Common myeloid progenitor, CD34-positive (primary cell): ENCODE measurements around the gene EME1.
A peak's percentile ranks its signal among the peaks of the same experiment; 100 is the strongest.

ENCODE experiments used
- CTCF ChIA-PET: fragments of 350-600 bp; sonication (Branson Sonifier 250); formaldehyde crosslinking; loops from one replicate; lab custom pipeline; 2021; ENCODE audit warnings: antibody characterized with exemption; lab: Charles Lee
- POLR2A ChIA-PET: fragments of 350-600 bp; sonication (Branson Sonifier 250); formaldehyde crosslinking; loops from one replicate; lab custom pipeline; 2021; ENCODE audit warnings: antibody characterized with exemption; lab: Charles Lee
- DNase-seq, 3 donors: peaks; one replicate each; pipeline versions ENCODE4 v3.0.0 to v3.0.0-alpha.2; 2013
- H3K27ac ChIP-seq, 2 experiments: 1 replicate in 1 of 2; 2 replicates in 1 of 2; pipeline ENCODE4 v1.7.0; 2013; ENCODE audit warnings: inconsistent platforms in 2 of 2, low read length in 2 of 2, mild to moderate bottlenecking in 2 of 2, low read depth in 1 of 2, moderate library complexity in 1 of 2; ENCODE audit not compliant: severe bottlenecking in 2 of 2, insufficient read depth in 1 of 2, poor library complexity in 1 of 2
- H3K27me3 ChIP-seq, 5 experiments: replicated peaks in 2 of 5; 1 replicate in 3 of 5; 2 replicates in 2 of 5; pipeline versions ENCODE4 v1.6.1 to v1.7.0; 2013; ENCODE audit warnings: low read length in 4 of 5, mild to moderate bottlenecking in 2 of 5, moderate library complexity in 2 of 5, inconsistent platforms in 1 of 5; ENCODE audit not compliant: insufficient read depth in 5 of 5, control insufficient read depth in 4 of 5
- H3K36me3 ChIP-seq, 4 experiments: 1 replicate in 2 of 4; 2 replicates in 2 of 4; pipeline versions ENCODE4 v1.6.1 to v1.7.0; 2013; ENCODE audit warnings: low read length in 3 of 4, control low read depth in 1 of 4, mild to moderate bottlenecking in 1 of 4; ENCODE audit not compliant: control insufficient read depth in 4 of 4, insufficient read depth in 4 of 4
- H3K4me1 ChIP-seq, 4 experiments: 1 replicate in 3 of 4; 2 replicates in 1 of 4; pipeline versions ENCODE4 v1.6.1 to v1.7.1; 2013; ENCODE audit warnings: low read length in 3 of 4, mild to moderate bottlenecking in 3 of 4, control low read depth in 1 of 4, inconsistent platforms in 1 of 4, moderate library complexity in 1 of 4; ENCODE audit not compliant: control insufficient read depth in 4 of 4, insufficient read depth in 4 of 4; ENCODE audit errors: control extremely low read depth in 1 of 4
- H3K4me3 ChIP-seq, 7 experiments: 1 replicate in 4 of 7; 2 replicates in 3 of 7; pipeline versions ENCODE4 v1.5.1 to v1.7.0; 2013; ENCODE audit warnings: mild to moderate bottlenecking in 7 of 7, low read length in 6 of 7, moderate library complexity in 6 of 7, inconsistent platforms in 2 of 7, low read depth in 2 of 7, control low read depth in 1 of 7; ENCODE audit not compliant: insufficient read depth in 4 of 7, control insufficient read depth in 1 of 7; ENCODE audit errors: extremely low read depth in 1 of 7
- H3K9me3 ChIP-seq, 5 experiments: 1 replicate in 4 of 5; 2 replicates in 1 of 5; pipeline versions ENCODE4 v1.6.1 to v1.7.1; 2013; ENCODE audit warnings: low read length in 4 of 5, mild to moderate bottlenecking in 2 of 5, inconsistent platforms in 1 of 5, low read depth in 1 of 5, moderate library complexity in 1 of 5; ENCODE audit not compliant: control insufficient read depth in 4 of 5, insufficient read depth in 2 of 5; ENCODE audit errors: control extremely low read depth in 1 of 5
- WGBS: methylation state at CpG from one replicate; pipeline ENCODE4 v1.1.5; 2013; ENCODE audit not compliant: insufficient coverage; 5-methylcytosine and 5-hydroxymethylcytosine counted together

Gene EME1

GRCh38 chr17:50339381-50339780 is 33.6 kb upstream of the EME1 start:
- no peak overlapping the region for H3K27ac ChIP-seq
- H3K4me3 ChIP-seq = no peak overlapping the region
- no peaks in the 10 kb centered on the region for H3K36me3 ChIP-seq
- H3K27me3 ChIP-seq = no peaks in the 10 kb centered on the region
- DNase-seq = no peak
- POLR2A ChIA-PET = interaction anchor here (0.7 kb wide), 1 partner anchor 25 kb away, joined by 3 read pairs; no protein-coding TSS in a partner anchor
- CTCF ChIA-PET = interaction anchor here (1.0 kb wide), 1 partner anchor 138 kb away, joined by 3 read pairs; the partner anchor contains the start of gene COL1A1
- H3K4me1 ChIP-seq = peaks cover 0 to 2% (median under 1%) of the 10 kb centered on the region in 4 experiments
- H3K9me3 ChIP-seq = peaks cover 2 to 16% (median 3%) of the 10 kb centered on the region in 5 experiments

GRCh38 chr17:50344731-50345365 is 28.2 kb upstream of the EME1 start:
- H3K27ac ChIP-seq = no peak overlapping the region
- WGBS = 71% methylated on average over 12 of the region's 13 CpGs
- no peaks in the 10 kb centered on the region for H3K27me3 ChIP-seq
- ChIA-PET POLR2A (no interaction called here), CTCF (no interaction called here)
- no peaks in the 10 kb centered on the region for H3K36me3 ChIP-seq
- H3K9me3 ChIP-seq = no peaks in the 10 kb centered on the region
- H3K4me3 ChIP-seq = peak overlapping the region in 3 of 7 experiments; percentile 43 to 89 (median 82)
- peak in 1 of 3 donors; percentile 13 for DNase-seq
- H3K4me1 ChIP-seq = peaks cover 0 to 30% (median 24%) of the 10 kb centered on the region in 4 experiments

- Histone ChIP-seq H3K36me3 (no peaks in the 10 kb centered on the region), H3K27ac (peak within 1 kb of the TSS in 1 of 2 experiments; percentile 70), H3K9me3 (no peaks in the 10 kb centered on the region), H3K4me1 (peaks cover 0 to 30% (median 24%) of the 10 kb centered on the region in 4 experiments), H3K4me3 (peak within 1 kb of the TSS; percentile 67 to 89 (median 82)), H3K27me3 (no peaks in the 10 kb centered on the region)
- ChIA-PET CTCF (interaction anchor here (0.7 to 1.8 kb wide), 2 partner anchors 9 to 16 kb away, joined by 5 to 12 read pairs; no protein-coding TSS in a partner anchor), POLR2A (interaction anchor here (0.9 kb wide), 1 partner anchor 16 kb away, joined by 3 read pairs; no protein-coding TSS in a partner anchor)
- WGBS = 8% methylated on average over 44 of the region's 87 CpGs
- DNase-seq = peak; percentile 83 to 94 (median 91)
Observed at GRCh38 chr17:50345432-50346312, 27.4 kb upstream of the EME1 start, which contains the start of gene XYLT2. TSS of gene XYLT2 (plus strand) at chr17:50346126. CDS start at chr17:50346141, 15 bp downstream.

- DNase-seq = peak in 2 of 3 donors; percentile 23 to 71
- Histone ChIP-seq H3K4me3 (peak overlapping the region; percentile 67 to 89 (median 82)), H3K9me3 (no peaks in the 10 kb centered on the region), H3K4me1 (peaks cover 0 to 30% (median 24%) of the 10 kb centered on the region in 4 experiments), H3K36me3 (peaks cover 0 to under 1% (median 0%) of the 10 kb centered on the region in 4 experiments), H3K27ac (peak overlapping the region in 1 of 2 experiments; percentile 70), H3K27me3 (no peaks in the 10 kb centered on the region)
- WGBS = 1% methylated on average over 39 of the region's 57 CpGs
- ChIA-PET CTCF (interaction anchor here (0.7 to 1.8 kb wide), 5 partner anchors 8 to 51 kb away, joined by 3 to 12 read pairs (median 4); partner anchors contain the start of gene LRRC59), POLR2A (interaction anchor here (0.9 kb wide), 1 partner anchor 15 kb away, joined by 3 read pairs; no protein-coding TSS in a partner anchor)
Observed at GRCh38 chr17:50346313-50347116, 26.5 kb upstream of the EME1 start.

- CTCF ChIA-PET = interaction anchor here (1.0 to 1.8 kb wide), 4 partner anchors 12 to 50 kb away, joined by 3 to 12 read pairs (median 4); partner anchors contain the start of gene LRRC59
- WGBS = 59% methylated on average over 13 of the region's 17 CpGs
Observed at GRCh38 chr17:50347117-50347893, 25.7 kb upstream of the EME1 start.

GRCh38 chr17:50347894-50348291 is 25.1 kb upstream of the EME1 start:
- Histone ChIP-seq H3K9me3 (no peaks in the 10 kb centered on the region), H3K27me3 (no peaks in the 10 kb centered on the region), H3K4me3 (no peak overlapping the region), H3K27ac (no peak overlapping the region), H3K4me1 (peaks cover 0 to 30% (median 24%) of the 10 kb centered on the region in 4 experiments), H3K36me3 (peaks cover 0 to 14% (median 2%) of the 10 kb centered on the region in 4 experiments)
- DNase-seq = no peak
- ChIA-PET CTCF (interaction anchor here (0.9 to 5.3 kb wide), 4 partner anchors 12 to 50 kb away, joined by 3 to 27 read pairs (median 4); no protein-coding TSS in a partner anchor), POLR2A (no interaction called here)
- WGBS = 80% methylated on average over 1 of the region's 3 CpGs

More at GRCh38 chr17:50347117-50347893, 25.7 kb upstream of the EME1 start:
- POLR2A ChIA-PET = no interaction called here
- Histone ChIP-seq H3K27me3 (no peaks in the 10 kb centered on the region), H3K9me3 (no peaks in the 10 kb centered on the region), H3K4me3 (peak overlapping the region; percentile 67 to 89 (median 82)), H3K27ac (peak overlapping the region in 1 of 2 experiments; percentile 70), H3K36me3 (peaks cover 0 to 8% (median 1%) of the 10 kb centered on the region in 4 experiments), H3K4me1 (peaks cover 0 to 30% (median 24%) of the 10 kb centered on the region in 4 experiments)
- DNase-seq = no peak
